Uterus (tissue), 4 donors: ENCODE data around the gene UVRAG. TPM values are rescaled to one million over a fixed set of nuclear protein-coding genes. Genes with fewer than 3 reads are reported as not detected.

Source experiments
- DNase-seq, 2 donors: peaks; one replicate each; pipeline ENCODE4 v3.0.0-alpha.2; 2019 to 2020
- H3K27ac ChIP-seq, 2 donors: fragments of 200-600 bp; sonication (generic); 1 replicate in 1 of 2; 2 replicates in 1 of 2; pipeline ENCODE4 v1.5.1; 2016 to 2018
- H3K27me3 ChIP-seq, 2 donors: fragments of 200-600 bp; sonication (generic); one replicate each; pipeline ENCODE4 v1.5.1; 2018 to 2019; ENCODE audit warnings: control low read depth in 1 of 2
- H3K36me3 ChIP-seq, 2 donors: fragments of 200-600 bp; sonication (generic); one replicate each; pipeline ENCODE4 v1.5.1; 2019; ENCODE audit warnings: control low read depth in 1 of 2
- H3K4me1 ChIP-seq, 2 donors: fragments of 200-600 bp; sonication (generic); one replicate each; pipeline ENCODE4 v1.5.1; 2018 to 2019; ENCODE audit warnings: control low read depth in 1 of 2
- H3K4me3 ChIP-seq, 2 donors: fragments of 200-600 bp; sonication (generic); 1 replicate in 1 of 2; 2 replicates in 1 of 2; pipeline ENCODE4 v1.5.1; 2018 to 2019; ENCODE audit warnings: mild to moderate bottlenecking in 1 of 2
- H3K9me3 ChIP-seq, 2 donors: fragments of 200-600 bp; sonication (generic); one replicate each; pipeline ENCODE4 v1.5.1; 2019; ENCODE audit warnings: control low read depth in 1 of 2
- POLR2A ChIP-seq, 2 donors: fragments of 450-650 bp; IDR thresholded peaks; one replicate each; pipeline ENCODE4 v1.6.1; 2016; ENCODE audit warnings: antibody characterized with exemption in 2 of 2, mild to moderate bottlenecking in 1 of 2, moderate library complexity in 1 of 2
- intact Hi-C: fragments of 100-400 bp; cut with DNase I; formaldehyde crosslinking; loops from one replicate; pipeline ENCODE4 v1.15.1; 2023; ENCODE audit warnings: low total_unique reads
- total RNA-seq, 4 donors: library from RNA; depleted of rRNA in 3 of 4; stranded (reverse); fragments of >200 nt in 3 of 4; gene quantifications; one replicate each; pipeline versions ENCODE4 v1.1.0 to v1.2.4, GENCODE V29; 2014 to 2023
- TF ChIP-seq, protein P1 (sequence below), 4 experiments: fragments of 200-600 bp in 2 of 4; fragments of 450-650 bp in 2 of 4; sonication (generic) in 2 of 4; IDR thresholded peaks; one replicate each; pipeline ENCODE4 v1.5.1; 2016 to 2019; ENCODE audit warnings: antibody characterized with exemption in 4 of 4, mild to moderate bottlenecking in 2 of 4, moderate library complexity in 1 of 4
- donor health status: DM: yes; HTN: yes; CAD: no.

UVRAG gene
- total RNA-seq, 4 donors from 2014 or later: 14.9 to 42.9 (median 26.4) TPM

DNA sequence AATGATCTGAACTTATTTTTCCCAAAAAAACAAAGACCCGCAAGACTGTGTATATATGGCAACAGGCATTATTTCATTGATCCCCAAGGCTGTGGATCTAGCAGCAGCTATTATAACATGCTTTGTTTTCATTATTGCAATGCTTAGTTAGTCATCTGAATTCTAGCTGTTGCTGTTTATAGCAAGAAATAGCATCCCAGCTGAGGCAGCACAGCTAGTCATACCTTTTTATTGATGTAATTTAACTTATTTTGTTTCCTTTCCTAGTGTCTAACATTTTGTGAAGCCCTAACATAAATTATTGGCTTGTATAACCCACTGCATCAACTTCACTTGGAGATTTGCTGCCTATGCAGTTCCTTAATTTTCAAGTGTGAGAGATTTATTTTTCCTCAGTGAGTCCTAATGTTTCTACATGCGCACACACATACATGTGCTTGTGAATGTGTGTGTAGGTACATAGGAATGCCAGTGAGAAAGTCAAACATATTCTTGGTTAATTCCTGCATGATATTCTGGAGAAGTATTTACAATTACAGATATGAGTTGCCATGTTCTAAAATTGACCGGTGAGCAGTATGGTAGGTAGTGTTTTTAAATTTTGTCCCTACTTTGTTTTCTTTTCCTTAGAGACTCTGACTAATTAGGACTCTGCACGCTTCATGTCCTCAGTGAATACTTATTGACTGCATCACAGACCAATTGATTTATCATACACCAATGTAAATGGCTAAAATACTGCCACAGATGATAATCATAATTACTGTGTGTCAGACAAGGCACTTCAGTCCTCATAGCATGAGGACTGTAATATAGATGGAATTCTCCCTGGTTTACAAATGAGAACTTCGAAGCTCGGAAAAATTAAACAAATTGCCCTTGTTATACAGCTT lies 272.0 kb downstream of the UVRAG start:
- Histone ChIP-seq H3K27ac (no peak overlapping the region), H3K9me3 (no peaks in the 10 kb centered on the region), H3K27me3 (no peaks in the 10 kb centered on the region), H3K4me1 (peaks cover 0 to 3% of the 10 kb centered on the region in 2 donors), H3K4me3 (no peak overlapping the region), H3K36me3 (no peaks in the 10 kb centered on the region)
- TF ChIP-seq, protein P1, sequence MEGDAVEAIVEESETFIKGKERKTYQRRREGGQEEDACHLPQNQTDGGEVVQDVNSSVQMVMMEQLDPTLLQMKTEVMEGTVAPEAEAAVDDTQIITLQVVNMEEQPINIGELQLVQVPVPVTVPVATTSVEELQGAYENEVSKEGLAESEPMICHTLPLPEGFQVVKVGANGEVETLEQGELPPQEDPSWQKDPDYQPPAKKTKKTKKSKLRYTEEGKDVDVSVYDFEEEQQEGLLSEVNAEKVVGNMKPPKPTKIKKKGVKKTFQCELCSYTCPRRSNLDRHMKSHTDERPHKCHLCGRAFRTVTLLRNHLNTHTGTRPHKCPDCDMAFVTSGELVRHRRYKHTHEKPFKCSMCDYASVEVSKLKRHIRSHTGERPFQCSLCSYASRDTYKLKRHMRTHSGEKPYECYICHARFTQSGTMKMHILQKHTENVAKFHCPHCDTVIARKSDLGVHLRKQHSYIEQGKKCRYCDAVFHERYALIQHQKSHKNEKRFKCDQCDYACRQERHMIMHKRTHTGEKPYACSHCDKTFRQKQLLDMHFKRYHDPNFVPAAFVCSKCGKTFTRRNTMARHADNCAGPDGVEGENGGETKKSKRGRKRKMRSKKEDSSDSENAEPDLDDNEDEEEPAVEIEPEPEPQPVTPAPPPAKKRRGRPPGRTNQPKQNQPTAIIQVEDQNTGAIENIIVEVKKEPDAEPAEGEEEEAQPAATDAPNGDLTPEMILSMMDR (IDR thresholded peaks at IDR 0.05): no peak
- intact Hi-C loops: no loop called here
- no peak for DNase-seq

DNA sequence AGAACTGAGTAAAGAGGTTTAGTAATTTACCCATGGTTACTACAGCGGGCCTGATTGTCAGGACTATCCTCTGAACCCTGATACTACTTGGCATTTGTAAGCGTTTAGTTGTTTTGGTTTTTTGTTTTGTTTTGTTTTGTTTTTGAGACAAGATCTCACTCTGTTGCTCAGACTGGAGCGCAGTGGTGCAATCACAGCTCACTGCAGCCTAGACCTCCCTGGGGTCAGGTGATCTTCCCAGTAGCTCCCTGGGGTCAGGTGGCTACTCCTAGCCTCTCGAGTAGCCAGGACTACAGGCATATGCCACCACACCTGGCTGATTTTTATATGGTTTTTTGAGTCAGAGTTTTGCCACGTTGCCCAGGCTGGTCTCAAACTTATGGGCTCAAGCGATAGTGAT lies 272.7 kb downstream of the UVRAG start:
- intact Hi-C loops: no loop called here
- Histone ChIP-seq H3K9me3 (no peaks in the 10 kb centered on the region), H3K4me1 (peaks cover 0 to 3% of the 10 kb centered on the region in 2 donors), H3K27ac (no peak overlapping the region), H3K36me3 (no peaks in the 10 kb centered on the region), H3K4me3 (no peak overlapping the region), H3K27me3 (no peaks in the 10 kb centered on the region)
- no peak for TF ChIP-seq POLR2A (IDR thresholded peaks at IDR 0.05)
- TF ChIP-seq, protein P1 (IDR thresholded peaks at IDR 0.05): no peak
- no peak for DNase-seq

DNA sequence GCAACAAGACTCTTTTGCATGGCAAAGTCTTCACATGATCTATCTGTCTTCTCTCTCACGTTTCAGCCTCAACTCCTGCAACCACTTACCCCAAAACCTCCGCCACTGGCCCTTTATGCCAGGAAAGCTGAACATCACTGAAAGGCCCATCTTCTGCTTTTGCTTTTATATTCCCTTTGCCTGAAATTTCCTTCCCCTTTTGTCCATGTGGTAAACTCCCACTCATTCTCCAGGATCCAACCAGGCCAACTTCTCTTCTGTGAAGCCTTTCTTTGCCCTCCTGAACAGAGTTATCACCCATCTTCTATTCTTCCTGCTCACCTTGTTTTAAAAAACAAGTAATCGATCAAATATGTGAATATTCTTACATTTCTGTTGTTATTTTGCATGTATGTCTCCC lies 273.5 kb downstream of the UVRAG start:
- TF ChIP-seq, protein P1 (IDR thresholded peaks at IDR 0.05): no peak
- TF ChIP-seq POLR2A (IDR thresholded peaks at IDR 0.05): no peak
- Histone ChIP-seq H3K4me1 (peaks cover 0 to 3% of the 10 kb centered on the region in 2 donors), H3K9me3 (no peaks in the 10 kb centered on the region), H3K27ac (no peak overlapping the region), H3K27me3 (no peaks in the 10 kb centered on the region), H3K4me3 (no peak overlapping the region), H3K36me3 (no peaks in the 10 kb centered on the region)
- intact Hi-C loops: no loop called here
- no peak for DNase-seq

DNA sequence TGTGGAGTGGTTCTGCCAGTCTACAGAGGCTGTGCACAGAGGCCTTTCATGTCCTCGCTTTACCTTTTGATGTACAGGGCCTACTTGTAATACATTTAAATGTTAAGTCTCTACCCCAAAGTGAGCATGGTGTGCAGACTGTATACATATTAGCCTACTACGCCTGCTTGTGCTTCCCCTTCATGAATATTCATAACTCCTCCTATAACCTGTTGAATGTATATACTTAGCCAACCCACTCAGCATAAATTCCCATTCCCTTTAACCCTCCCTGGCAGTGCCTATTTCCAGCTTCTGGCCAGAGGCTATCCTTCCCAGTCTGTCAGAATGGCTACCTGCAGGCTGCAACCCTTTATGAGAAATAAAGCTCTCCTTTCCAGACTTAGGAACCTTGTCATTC lies 275.2 kb downstream of the UVRAG start:
- intact Hi-C loops: no loop called here
- no peak for TF ChIP-seq POLR2A (IDR thresholded peaks at IDR 0.05)
- TF ChIP-seq, protein P1 (IDR thresholded peaks at IDR 0.05): no peak
- H3K36me3 ChIP-seq: no peaks in the 10 kb centered on the region
- DNase-seq: no peak
- no peaks in the 10 kb centered on the region for H3K27me3 ChIP-seq
- no peaks in the 10 kb centered on the region for H3K4me1 ChIP-seq
- no peak overlapping the region for H3K27ac ChIP-seq
- no peak overlapping the region for H3K4me3 ChIP-seq
- H3K9me3 ChIP-seq: no peaks in the 10 kb centered on the region

- no peak overlapping the region for H3K4me3 ChIP-seq
- DNase-seq: no peak
- no peaks in the 10 kb centered on the region for H3K27me3 ChIP-seq
- no peaks in the 10 kb centered on the region for H3K9me3 ChIP-seq
- H3K27ac ChIP-seq: no peak overlapping the region
- intact Hi-C loops: no loop called here
- H3K36me3 ChIP-seq: no peaks in the 10 kb centered on the region
- H3K4me1 ChIP-seq: no peaks in the 10 kb centered on the region
- TF ChIP-seq, protein P1 (IDR thresholded peaks at IDR 0.05): no peak
- no peak for TF ChIP-seq POLR2A (IDR thresholded peaks at IDR 0.05)
Observed at GRCh38 chr11:76090821-76091220, 275.8 kb downstream of the UVRAG start.
